GM19467 (cell line): ENCODE data around the gene RUFY4.

ENCODE experiments used
- ATAC-seq: cut with Tn5 transposase; IDR thresholded peaks from one replicate; pipeline ENCODE4 v1.9.1; 2021; ENCODE audit warnings: mild to moderate bottlenecking, moderate library complexity; ENCODE audit not compliant: unreplicated experiment

Gene RUFY4

GRCh38 chr2:218060118-218060517 is 8.9 kb upstream of the RUFY4 start:
- ATAC-seq, result no peak

GRCh38 chr2:218060950-218061660 is 7.9 kb upstream of the RUFY4 start:
- no peak for ATAC-seq

GRCh38 chr2:218063486-218063885 is 5.6 kb upstream of the RUFY4 start:
- ATAC-seq, result peak; percentile 74

GRCh38 chr2:218063896-218064295 is 5.2 kb upstream of the RUFY4 start:
- ATAC-seq, result no peak

- no peak for ATAC-seq
These were observed 3.6 kb upstream of the RUFY4 start for GRCh38 chr2:218065239-218066006.

- no peak for ATAC-seq
These were observed 2.0 kb upstream of the RUFY4 start for GRCh38 chr2:218066926-218067515.

GRCh38 chr2:218067523-218067922 is 1.5 kb upstream of the RUFY4 start:
- no peak for ATAC-seq

- no peak for ATAC-seq
These were observed 700 bp downstream of the RUFY4 start for GRCh38 chr2:218069606-218070300.

- no peak for ATAC-seq
These were observed 1.5 kb downstream of the RUFY4 start for GRCh38 chr2:218070587-218070986.

- ATAC-seq, result no peak
These were observed 2.3 kb downstream of the RUFY4 start for GRCh38 chr2:218071218-218071937.

- no peak for ATAC-seq
These were observed 2.9 kb downstream of the RUFY4 start for GRCh38 chr2:218072002-218072401.

- no peak for ATAC-seq
These were observed 3.5 kb downstream of the RUFY4 start for GRCh38 chr2:218072478-218073024.

- no peak for ATAC-seq
These were observed 4.1 kb downstream of the RUFY4 start for GRCh38 chr2:218073185-218073584.

GRCh38 chr2:218074031-218074430 is 5.0 kb downstream of the RUFY4 start:
- ATAC-seq, result no peak

GRCh38 chr2:218075975-218076811 is 7.1 kb downstream of the RUFY4 start:
- ATAC-seq, result no peak

GRCh38 chr2:218077464-218078216 is 8.6 kb downstream of the RUFY4 start:
- ATAC-seq, result no peak

GRCh38 chr2:218079943-218080913 is 11.2 kb downstream of the RUFY4 start:
- no peak for ATAC-seq

- ATAC-seq, result peak; percentile 90
These were observed 12.0 kb downstream of the RUFY4 start for GRCh38 chr2:218081063-218081462.
